DMS 273 (cell line): ENCODE measurements around the gene SETD3.

Experiments used
- DNase-seq: peaks from one replicate; lab custom pipeline; 2025; ENCODE audit not compliant: unreplicated experiment; lab: John Stamatoyannopoulos, UW

SETD3 gene

GRCh38 chr14:99401211-99401610 is 79.4 kb downstream of the SETD3 start:
- DNase-seq: no peak

DNA sequence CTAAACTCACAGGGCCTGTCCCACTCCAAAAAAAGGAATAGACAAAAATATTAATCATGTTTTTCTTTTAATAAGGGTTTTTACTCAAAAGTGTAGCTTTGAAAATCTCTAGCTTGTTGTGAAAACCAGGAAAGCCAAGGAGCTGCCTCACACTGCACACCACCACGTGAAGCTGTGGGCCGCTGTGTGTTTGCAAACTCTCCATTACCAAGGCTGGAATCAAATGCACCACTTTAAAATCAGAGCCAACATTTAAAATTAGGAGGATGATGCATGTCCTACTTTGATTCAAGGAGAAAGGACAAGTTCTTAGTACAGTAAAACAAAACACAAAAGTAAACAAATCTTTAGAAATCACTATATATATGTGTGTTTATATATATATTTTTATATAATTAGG is 83.0 kb downstream of the SETD3 start:
- no peak for DNase-seq

GRCh38 chr14:99395909-99396530 is 84.6 kb downstream of the SETD3 start:
- no peak for DNase-seq

- DNase-seq: no peak
These were observed 86.0 kb downstream of the SETD3 start for GRCh38 chr14:99394602-99395156.

- DNase-seq: peak; percentile 77
These were observed 87.5 kb downstream of the SETD3 start for GRCh38 chr14:99393059-99393655.

DNA sequence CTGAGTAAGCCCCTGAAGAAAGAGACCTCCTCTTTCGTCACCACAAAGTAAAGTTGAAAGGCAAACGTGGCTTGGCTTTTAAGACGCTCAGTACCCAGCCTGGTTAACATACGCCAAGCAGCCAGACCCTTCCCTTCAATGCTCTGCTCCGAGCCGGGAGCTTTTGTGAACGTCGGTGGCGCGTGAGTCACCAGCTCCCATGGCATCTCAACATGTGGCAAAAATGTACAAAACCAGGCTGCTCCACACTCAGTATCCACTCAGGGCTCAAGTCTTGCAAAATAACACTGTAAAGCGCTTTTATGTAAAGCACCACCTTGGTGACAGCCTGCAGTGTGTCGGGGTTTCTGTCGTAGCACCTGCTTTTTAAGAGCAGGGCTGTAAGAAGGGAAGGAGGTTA is 89.0 kb downstream of the SETD3 start:
- no peak for DNase-seq

- peak; percentile 77 for DNase-seq
These were observed 91.4 kb downstream of the SETD3 start for GRCh38 chr14:99389174-99389826.

GRCh38 chr14:99388286-99388685 is 92.4 kb downstream of the SETD3 start:
- DNase-seq: no peak

- DNase-seq: no peak
These were observed 92.8 kb downstream of the SETD3 start for GRCh38 chr14:99387880-99388279.

DNA sequence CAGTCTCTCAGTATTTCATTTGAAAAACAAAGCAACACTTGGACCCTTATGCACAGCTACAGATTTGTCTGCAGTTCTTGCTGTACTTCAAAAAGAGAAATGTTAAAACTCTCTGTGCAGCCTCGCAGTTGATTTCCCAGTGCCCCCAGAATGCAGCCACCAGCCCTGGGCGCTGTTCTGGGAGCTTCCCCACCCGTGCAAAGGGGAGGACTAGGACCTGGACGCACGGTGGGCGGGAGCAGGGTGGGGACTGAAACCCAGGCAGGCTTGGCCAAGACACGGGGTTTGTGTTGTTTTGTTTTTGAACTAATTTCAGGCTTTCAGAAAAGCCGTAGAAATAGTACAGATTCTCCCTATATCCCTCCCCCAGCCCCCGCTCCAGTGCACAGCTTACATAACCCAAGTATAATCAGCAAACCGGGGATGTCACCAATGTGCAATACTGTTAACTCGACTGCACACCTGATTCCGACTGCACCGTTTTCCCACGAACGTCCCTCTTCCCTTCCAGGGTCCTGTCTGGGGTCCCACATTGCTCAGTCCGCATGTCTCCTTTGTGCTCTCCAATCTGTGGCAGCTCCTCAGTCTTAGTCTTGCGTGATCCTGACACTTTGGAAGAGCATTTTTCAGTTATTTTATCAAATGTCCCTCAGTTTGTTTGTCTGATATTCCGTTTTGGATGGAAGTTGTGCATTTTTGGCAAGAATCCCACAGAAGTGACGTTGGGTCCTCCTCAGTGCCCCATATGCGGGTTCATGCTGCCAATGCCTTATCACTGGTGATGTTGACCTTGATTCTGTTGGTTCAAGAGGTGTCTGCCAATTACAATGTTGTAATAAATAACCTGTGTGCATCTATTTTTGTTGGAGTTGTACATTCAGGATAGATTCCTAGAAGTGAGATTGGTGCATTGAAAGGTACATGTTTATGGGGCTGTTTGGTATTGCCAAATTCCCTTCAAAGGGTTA is 95.9 kb downstream of the SETD3 start:
- no peak for DNase-seq

- DNase-seq: no peak
These were observed 96.9 kb downstream of the SETD3 start for GRCh38 chr14:99383472-99384449.

- no peak for DNase-seq
These were observed 97.7 kb downstream of the SETD3 start for GRCh38 chr14:99382781-99383471.

GRCh38 chr14:99382071-99382470 is 98.6 kb downstream of the SETD3 start:
- DNase-seq: no peak

DNA sequence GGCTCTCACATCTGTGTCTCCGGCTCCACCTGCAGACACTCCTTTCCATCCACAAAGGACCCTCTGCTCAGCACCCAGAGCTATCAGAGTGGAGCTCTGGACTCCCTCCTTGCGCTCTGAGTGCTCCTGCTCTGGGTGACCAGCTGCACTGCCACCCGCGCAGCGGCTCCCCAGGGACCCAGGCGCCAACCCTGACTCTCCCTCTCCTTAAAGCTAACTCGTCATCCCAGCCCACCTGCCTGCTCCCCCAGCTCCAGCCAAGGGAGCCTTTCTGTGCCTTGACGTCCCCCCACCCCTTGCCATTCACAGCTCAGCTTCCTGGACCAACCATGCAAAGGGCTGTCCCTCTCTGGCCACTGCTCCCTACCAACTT is 99.0 kb downstream of the SETD3 start:
- DNase-seq: no peak

DNA sequence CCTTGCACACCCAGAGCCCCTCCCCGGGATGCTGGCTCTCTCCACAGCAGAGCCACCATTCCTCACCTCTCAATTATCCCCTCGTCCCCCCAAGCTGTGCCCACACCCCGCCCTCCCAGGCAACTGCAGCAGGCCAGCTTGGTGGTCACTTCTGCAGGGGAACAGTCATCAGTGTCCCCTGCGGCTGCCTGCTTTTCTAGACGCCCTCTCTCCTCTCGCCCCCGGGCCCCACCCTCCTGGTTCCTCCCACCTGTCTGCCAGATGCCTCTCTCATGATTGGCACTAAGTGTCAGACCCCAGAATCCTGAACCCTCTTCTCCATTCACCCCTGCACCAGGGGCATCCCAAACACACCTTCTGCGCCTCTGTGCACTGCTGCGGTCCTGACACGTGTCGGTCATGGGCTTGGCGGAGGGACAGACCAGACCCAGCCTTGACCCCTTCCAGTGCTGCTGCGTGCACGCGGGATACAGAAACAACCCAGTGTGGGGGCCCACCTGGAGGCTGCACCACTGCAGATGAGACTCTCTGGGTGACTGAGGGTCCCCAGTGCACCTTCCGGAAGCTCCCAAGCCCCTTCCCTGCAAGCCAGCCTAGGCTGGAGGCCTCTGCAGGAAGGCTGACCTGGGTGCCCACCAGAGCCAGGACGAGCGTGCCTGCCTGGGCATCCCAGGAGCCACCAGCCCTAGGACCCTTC is 99.5 kb downstream of the SETD3 start:
- no peak for DNase-seq

DNA sequence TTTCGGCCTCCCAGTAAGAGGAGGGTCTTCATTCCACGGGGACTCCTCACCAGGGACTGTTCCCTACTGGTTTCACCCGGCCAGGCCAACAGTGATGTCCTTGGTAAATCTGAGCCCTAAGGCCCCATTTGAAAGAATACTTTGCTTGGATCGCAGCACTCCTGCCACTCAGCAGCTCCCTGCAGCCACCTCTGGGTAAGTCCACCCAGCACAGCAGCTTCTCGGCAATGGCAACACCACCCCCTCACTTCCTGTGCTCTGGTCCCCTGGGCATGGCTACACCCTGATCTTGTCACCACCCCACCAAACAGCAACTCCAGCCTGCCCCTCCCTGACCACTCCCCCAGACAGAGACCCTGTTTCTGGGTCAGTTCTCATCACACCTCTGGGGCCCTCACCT is 100.3 kb downstream of the SETD3 start:
- no peak for DNase-seq

DNA sequence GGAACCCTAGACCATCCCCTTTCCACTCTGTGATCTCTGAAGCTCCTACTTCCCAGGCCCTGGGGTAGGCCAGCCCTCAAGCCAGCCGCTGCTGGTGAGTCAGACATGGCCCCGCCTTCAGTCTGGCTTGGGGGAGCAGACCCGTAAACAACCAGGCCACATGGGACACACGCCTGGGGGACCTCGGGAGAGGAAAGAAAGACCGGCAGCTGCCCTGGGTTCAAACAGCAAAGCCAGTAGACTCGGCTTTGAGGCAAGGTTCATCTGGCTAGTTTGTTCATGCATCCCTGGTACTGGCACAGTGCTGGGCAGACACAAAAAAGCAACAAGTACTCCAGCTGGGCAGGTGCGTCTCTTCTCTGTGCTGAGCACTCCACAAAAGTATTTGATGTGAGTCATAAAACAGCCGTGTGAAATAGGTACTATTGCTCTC is 101.9 kb downstream of the SETD3 start:
- peak; percentile 54 for DNase-seq

DNA sequence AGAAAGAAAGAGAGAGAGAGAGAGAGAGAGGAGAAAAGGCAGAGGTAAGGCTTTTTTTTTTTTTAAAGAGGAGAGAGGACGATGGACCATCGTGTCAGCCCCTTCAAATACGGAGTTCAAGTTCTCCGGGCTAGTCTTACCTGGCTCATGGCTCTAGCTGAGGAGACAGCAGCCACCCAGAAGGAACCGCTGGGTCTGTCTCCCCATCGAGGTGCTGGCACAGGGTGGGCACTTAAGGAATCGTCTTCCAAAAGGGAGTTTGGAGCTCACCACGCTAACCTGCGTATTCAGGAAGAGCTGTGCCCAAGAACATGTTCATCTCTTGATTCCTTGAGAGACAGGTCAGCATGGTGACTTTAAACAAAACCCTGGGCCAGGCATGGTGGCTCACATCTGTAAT is 102.7 kb downstream of the SETD3 start:
- no peak for DNase-seq

DNA sequence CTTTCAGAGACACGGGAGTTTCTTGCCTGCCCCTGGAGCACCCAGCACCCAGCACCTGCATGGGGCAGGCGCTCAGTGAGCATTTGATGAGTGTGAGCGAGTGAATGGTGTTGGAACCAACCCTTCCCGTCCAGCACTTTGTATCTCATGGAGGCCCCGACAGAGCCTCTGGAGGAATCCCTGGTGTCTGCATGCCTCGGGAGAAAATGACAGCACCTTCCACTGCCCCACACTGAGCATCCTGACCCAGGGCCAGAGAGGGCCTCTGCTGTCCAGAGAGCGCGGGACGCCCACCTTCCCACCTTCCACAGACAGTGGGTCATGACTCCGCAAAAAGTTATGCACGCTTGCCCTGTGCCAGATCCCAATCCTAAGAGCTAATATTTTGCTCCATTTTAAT is 105.7 kb downstream of the SETD3 start:
- DNase-seq: no peak
